ENCODE data around the gene TEX13B. TPM values are rescaled to one million over a fixed set of nuclear protein-coding genes. Genes with fewer than 3 reads are reported as not detected.

The TEX13B gene
- total and polyA plus RNA-seq, 9 donors: not detected

GRCh38 chrX:107940095-107940494 lies 42.1 kb downstream of the TEX13B start:
- H3K4me1 ChIP-seq (ENCODE audit: control insufficient read depth, insufficient read depth, low read length): peaks cover 6% of the 10 kb centered on the region
- no peak overlapping the region for H3K27ac ChIP-seq (ENCODE audit: low read length)
- H3K4me3 ChIP-seq (ENCODE audit: low read length): no peak overlapping the region
- no peaks in the 10 kb centered on the region for H3K9me3 ChIP-seq (replicated peaks; ENCODE audit: control insufficient read depth, low read depth, low read length)
- 75% methylated on average over 2 of the region's 3 CpGs for WGBS (ENCODE audit: insufficient coverage)
- H3K36me3 ChIP-seq (ENCODE audit: control insufficient read depth, insufficient read depth, low read length): no peaks in the 10 kb centered on the region
- no peak for DNase-seq
- H3K27me3 ChIP-seq (ENCODE audit: control insufficient read depth, insufficient read depth, low read length): peaks cover 26% of the 10 kb centered on the region

GRCh38 chrX:107936434-107936730 lies 45.8 kb downstream of the TEX13B start:
- Histone ChIP-seq H3K36me3 (ENCODE audit: control insufficient read depth, insufficient read depth, low read length) (no peaks in the 10 kb centered on the region), H3K9me3 (replicated peaks; ENCODE audit: control insufficient read depth, low read depth, low read length) (no peaks in the 10 kb centered on the region), H3K27ac (ENCODE audit: low read length) (no peak overlapping the region), H3K4me3 (ENCODE audit: low read length) (no peak overlapping the region), H3K27me3 (ENCODE audit: control insufficient read depth, insufficient read depth, low read length) (peaks cover 29% of the 10 kb centered on the region), H3K4me1 (ENCODE audit: control insufficient read depth, insufficient read depth, low read length) (peaks cover 6% of the 10 kb centered on the region)
- DNase-seq: no peak
- WGBS (ENCODE audit: insufficient coverage): 62% methylated on average over 14 of the region's 16 CpGs

DNA sequence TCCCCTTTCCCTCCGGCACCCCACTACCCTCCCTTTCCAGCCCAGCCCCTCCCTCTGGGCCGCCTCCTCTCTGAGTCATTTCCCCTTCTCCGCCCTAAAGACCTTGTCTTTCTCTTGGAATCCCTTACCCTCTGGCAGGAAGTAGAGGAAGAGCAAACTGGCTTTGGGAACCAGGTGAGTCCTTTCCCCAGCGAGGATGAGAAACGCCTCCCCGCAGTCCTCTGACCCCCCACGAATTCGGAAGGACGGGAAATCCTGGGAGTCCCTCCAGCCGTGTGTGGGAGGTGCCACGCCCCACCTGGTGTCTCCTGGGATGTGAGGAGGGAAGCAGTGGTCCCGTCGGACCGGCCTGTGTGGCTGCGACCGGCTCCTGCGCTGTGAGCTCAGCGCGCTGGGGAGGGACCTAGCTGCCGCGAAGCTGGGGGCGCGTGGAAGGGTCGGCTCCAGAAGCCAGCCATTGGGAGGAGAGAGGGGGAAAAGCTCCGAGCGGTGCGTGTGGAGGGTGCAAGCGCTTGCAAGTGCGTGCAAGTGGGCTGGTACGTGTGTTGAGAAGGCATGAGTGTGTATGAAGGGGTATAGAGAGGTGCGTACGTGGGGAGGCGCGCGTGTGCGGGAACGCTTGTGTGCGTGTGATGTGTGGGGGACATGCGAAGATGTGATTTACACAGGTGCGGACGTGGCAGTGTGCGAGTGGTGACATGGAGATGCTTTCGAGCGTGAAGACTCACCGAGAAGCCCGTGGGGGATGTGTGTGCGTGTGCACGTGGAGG lies 46.3 kb downstream of the TEX13B start:
- Histone ChIP-seq H3K27ac (ENCODE audit: low read length) (no peak overlapping the region), H3K4me1 (ENCODE audit: control insufficient read depth, insufficient read depth, low read length) (peaks cover 6% of the 10 kb centered on the region), H3K4me3 (ENCODE audit: low read length) (peak overlapping the region; percentile 21), H3K27me3 (ENCODE audit: control insufficient read depth, insufficient read depth, low read length) (peaks cover 30% of the 10 kb centered on the region), H3K9me3 (replicated peaks; ENCODE audit: control insufficient read depth, low read depth, low read length) (no peaks in the 10 kb centered on the region), H3K36me3 (ENCODE audit: control insufficient read depth, insufficient read depth, low read length) (no peaks in the 10 kb centered on the region)
- DNase-seq: peak; percentile 20
- WGBS (ENCODE audit: insufficient coverage): 44% methylated on average over 43 of the region's 48 CpGs

GRCh38 chrX:107935200-107935599 lies 47.0 kb downstream of the TEX13B start:
- Histone ChIP-seq H3K36me3 (ENCODE audit: control insufficient read depth, insufficient read depth, low read length) (no peaks in the 10 kb centered on the region), H3K27ac (ENCODE audit: low read length) (no peak overlapping the region), H3K27me3 (ENCODE audit: control insufficient read depth, insufficient read depth, low read length) (peaks cover 30% of the 10 kb centered on the region), H3K9me3 (replicated peaks; ENCODE audit: control insufficient read depth, low read depth, low read length) (no peaks in the 10 kb centered on the region), H3K4me1 (ENCODE audit: control insufficient read depth, insufficient read depth, low read length) (peaks cover 6% of the 10 kb centered on the region), H3K4me3 (ENCODE audit: low read length) (no peak overlapping the region)
- peak; percentile 6 for DNase-seq
- WGBS (ENCODE audit: insufficient coverage): 60% methylated on average over 6 of the region's 7 CpGs

- DNase-seq: no peak
- Histone ChIP-seq H3K27me3 (ENCODE audit: control insufficient read depth, insufficient read depth, low read length) (peaks cover 30% of the 10 kb centered on the region), H3K9me3 (replicated peaks; ENCODE audit: control insufficient read depth, low read depth, low read length) (no peaks in the 10 kb centered on the region), H3K36me3 (ENCODE audit: control insufficient read depth, insufficient read depth, low read length) (no peaks in the 10 kb centered on the region), H3K4me3 (ENCODE audit: low read length) (no peak overlapping the region), H3K4me1 (ENCODE audit: control insufficient read depth, insufficient read depth, low read length) (peaks cover 6% of the 10 kb centered on the region), H3K27ac (ENCODE audit: low read length) (no peak overlapping the region)
- no CpG with 5 or more reads among the region's 1 CpG for WGBS (ENCODE audit: insufficient coverage)
Observed at GRCh38 chrX:107934262-107934661, 47.9 kb downstream of the TEX13B start.

Other genes starting within 250 kb of the TEX13B start
- gene TSC22D3, start 206.6 kb downstream of the TEX13B start, total RNA-seq: 64.2 TPM
- gene TSC22D3, start 206.6 kb downstream of the TEX13B start, polyA plus RNA-seq (ENCODE audit: insufficient read depth in 1 of 8, insufficient read length in 8 of 8, low replicate concordance in 1 of 8): 10 to 100 TPM; 39.5 to 82.9 (median 69.2) TPM
- gene NCBP2L, start 204.6 kb downstream of the TEX13B start, total RNA-seq: 0.04 TPM
- under 1 TPM in 2 of 8 donors, not detected in 6; 0.11 to 0.16 TPM for gene NCBP2L, start 204.6 kb downstream of the TEX13B start, polyA plus RNA-seq (ENCODE audit: insufficient read depth in 1 of 8, insufficient read length in 8 of 8, low replicate concordance in 1 of 8)
- 11.3 TPM for gene MID2, start 156.5 kb downstream of the TEX13B start, total RNA-seq
- gene MID2, start 156.5 kb downstream of the TEX13B start, polyA plus RNA-seq (ENCODE audit: insufficient read depth in 1 of 8, insufficient read length in 8 of 8, low replicate concordance in 1 of 8): 1 to 10 TPM; 5.0 to 8.2 (median 6.4) TPM
- gene VSIG1, start 62.7 kb upstream of the TEX13B start, total RNA-seq: 0.09 TPM
- gene VSIG1, start 62.7 kb upstream of the TEX13B start, polyA plus RNA-seq (ENCODE audit: insufficient read depth in 1 of 8, insufficient read length in 8 of 8, low replicate concordance in 1 of 8): under 1 TPM in 7 of 8 donors, not detected in 1; 0.05 to 0.78 (median 0.11) TPM
- 55.8 TPM for gene PSMD10, start 109.2 kb upstream of the TEX13B start, total RNA-seq
- 10 to 100 TPM; 44.2 to 62.5 (median 54.5) TPM for gene PSMD10, start 109.2 kb upstream of the TEX13B start, polyA plus RNA-seq (ENCODE audit: insufficient read depth in 1 of 8, insufficient read length in 8 of 8, low replicate concordance in 1 of 8)
- gene ATG4A, start 109.4 kb upstream of the TEX13B start, total RNA-seq: 17.3 TPM
- gene ATG4A, start 109.4 kb upstream of the TEX13B start, polyA plus RNA-seq (ENCODE audit: insufficient read depth in 1 of 8, insufficient read length in 8 of 8, low replicate concordance in 1 of 8): 10 to 100 TPM; 15.6 to 23.8 (median 18.0) TPM

Data from muscle of leg (tissue), 11 donors.